ENCODE measurements around the gene CREB3L2.

CREB3L2 gene

GRCh38 chr7:138002096-138002827 lies 376 bp upstream of the CREB3L2 start (continued):
- no peak for TF ChIP-seq TRIM28 (IDR thresholded peaks at IDR 0.05; ENCODE audit: borderline replicate concordance, low read length)
- no peak for TF ChIP-seq REST (tag by site-specific recombination; IDR thresholded peaks at IDR 0.05)
- peak; percentile 27 for TF ChIP-seq SETDB1 (IDR thresholded peaks at IDR 0.05; ENCODE audit: insufficient read length, low read length)
- peak; percentile 64; the same call in 1 of the 2 replicates for TF ChIP-seq EGR2 (tag by site-specific recombination; IDR thresholded peaks at IDR 0.05; ENCODE audit: low read depth)
- TF ChIP-seq IKZF3 (tag by site-specific recombination; IDR thresholded peaks at IDR 0.05): peak; percentile 89
- TF ChIP-seq ZNF518A (tag by site-specific recombination; conservative IDR thresholded peaks at IDR 0.05; ENCODE audit: low read depth): peak; percentile 23; the same call in 1 of the 2 replicates
- TF ChIP-seq, protein P1, sequence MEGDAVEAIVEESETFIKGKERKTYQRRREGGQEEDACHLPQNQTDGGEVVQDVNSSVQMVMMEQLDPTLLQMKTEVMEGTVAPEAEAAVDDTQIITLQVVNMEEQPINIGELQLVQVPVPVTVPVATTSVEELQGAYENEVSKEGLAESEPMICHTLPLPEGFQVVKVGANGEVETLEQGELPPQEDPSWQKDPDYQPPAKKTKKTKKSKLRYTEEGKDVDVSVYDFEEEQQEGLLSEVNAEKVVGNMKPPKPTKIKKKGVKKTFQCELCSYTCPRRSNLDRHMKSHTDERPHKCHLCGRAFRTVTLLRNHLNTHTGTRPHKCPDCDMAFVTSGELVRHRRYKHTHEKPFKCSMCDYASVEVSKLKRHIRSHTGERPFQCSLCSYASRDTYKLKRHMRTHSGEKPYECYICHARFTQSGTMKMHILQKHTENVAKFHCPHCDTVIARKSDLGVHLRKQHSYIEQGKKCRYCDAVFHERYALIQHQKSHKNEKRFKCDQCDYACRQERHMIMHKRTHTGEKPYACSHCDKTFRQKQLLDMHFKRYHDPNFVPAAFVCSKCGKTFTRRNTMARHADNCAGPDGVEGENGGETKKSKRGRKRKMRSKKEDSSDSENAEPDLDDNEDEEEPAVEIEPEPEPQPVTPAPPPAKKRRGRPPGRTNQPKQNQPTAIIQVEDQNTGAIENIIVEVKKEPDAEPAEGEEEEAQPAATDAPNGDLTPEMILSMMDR (tag by site-specific recombination; IDR thresholded peaks at IDR 0.05): peak; percentile 88
- TF ChIP-seq ZNF18 (tag by site-specific recombination; IDR thresholded peaks at IDR 0.05): no peak
- peak; percentile 66; the same call in 1 of the 2 replicates for TF ChIP-seq ZNF660 (tag by site-specific recombination; IDR thresholded peaks at IDR 0.05)
- 0 out of 2 replicates have a peak, but pooled peaks have one; percentile 0 for TF ChIP-seq GLIS1 (tag by site-specific recombination; IDR thresholded peaks at IDR 0.05)
- TF ChIP-seq ZNF19 (tag by site-specific recombination; IDR thresholded peaks at IDR 0.05; ENCODE audit: low read depth): no peak
- TF ChIP-seq, protein P2, sequence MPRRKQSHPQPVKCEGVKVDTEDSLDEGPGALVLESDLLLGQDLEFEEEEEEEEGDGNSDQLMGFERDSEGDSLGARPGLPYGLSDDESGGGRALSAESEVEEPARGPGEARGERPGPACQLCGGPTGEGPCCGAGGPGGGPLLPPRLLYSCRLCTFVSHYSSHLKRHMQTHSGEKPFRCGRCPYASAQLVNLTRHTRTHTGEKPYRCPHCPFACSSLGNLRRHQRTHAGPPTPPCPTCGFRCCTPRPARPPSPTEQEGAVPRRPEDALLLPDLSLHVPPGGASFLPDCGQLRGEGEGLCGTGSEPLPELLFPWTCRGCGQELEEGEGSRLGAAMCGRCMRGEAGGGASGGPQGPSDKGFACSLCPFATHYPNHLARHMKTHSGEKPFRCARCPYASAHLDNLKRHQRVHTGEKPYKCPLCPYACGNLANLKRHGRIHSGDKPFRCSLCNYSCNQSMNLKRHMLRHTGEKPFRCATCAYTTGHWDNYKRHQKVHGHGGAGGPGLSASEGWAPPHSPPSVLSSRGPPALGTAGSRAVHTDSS (tag by site-specific recombination; IDR thresholded peaks at IDR 0.05): no peak
- TF ChIP-seq KLF8 (tag by site-specific recombination; IDR thresholded peaks at IDR 0.05): peak; percentile 60; the same call in 1 of the 2 replicates
- TF ChIP-seq, protein P3, sequence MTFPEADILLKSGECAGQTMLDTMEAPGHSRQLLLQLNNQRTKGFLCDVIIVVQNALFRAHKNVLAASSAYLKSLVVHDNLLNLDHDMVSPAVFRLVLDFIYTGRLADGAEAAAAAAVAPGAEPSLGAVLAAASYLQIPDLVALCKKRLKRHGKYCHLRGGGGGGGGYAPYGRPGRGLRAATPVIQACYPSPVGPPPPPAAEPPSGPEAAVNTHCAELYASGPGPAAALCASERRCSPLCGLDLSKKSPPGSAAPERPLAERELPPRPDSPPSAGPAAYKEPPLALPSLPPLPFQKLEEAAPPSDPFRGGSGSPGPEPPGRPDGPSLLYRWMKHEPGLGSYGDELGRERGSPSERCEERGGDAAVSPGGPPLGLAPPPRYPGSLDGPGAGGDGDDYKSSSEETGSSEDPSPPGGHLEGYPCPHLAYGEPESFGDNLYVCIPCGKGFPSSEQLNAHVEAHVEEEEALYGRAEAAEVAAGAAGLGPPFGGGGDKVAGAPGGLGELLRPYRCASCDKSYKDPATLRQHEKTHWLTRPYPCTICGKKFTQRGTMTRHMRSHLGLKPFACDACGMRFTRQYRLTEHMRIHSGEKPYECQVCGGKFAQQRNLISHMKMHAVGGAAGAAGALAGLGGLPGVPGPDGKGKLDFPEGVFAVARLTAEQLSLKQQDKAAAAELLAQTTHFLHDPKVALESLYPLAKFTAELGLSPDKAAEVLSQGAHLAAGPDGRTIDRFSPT (tag by site-specific recombination; IDR thresholded peaks at IDR 0.05): no peak
- peak; percentile 97 for TF ChIP-seq ZNF10 (tag by site-specific recombination; IDR thresholded peaks at IDR 0.05)
- TF ChIP-seq, protein P4, sequence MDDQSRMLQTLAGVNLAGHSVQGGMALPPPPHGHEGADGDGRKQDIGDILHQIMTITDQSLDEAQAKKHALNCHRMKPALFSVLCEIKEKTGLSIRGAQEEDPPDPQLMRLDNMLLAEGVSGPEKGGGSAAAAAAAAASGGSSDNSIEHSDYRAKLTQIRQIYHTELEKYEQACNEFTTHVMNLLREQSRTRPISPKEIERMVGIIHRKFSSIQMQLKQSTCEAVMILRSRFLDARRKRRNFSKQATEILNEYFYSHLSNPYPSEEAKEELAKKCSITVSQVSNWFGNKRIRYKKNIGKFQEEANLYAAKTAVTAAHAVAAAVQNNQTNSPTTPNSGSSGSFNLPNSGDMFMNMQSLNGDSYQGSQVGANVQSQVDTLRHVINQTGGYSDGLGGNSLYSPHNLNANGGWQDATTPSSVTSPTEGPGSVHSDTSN (CRISPR knock-in tag; IDR thresholded peaks at IDR 0.05): peak; percentile 85; the same call in 1 of the 2 replicates
- TF ChIP-seq ZNF629 (tag by site-specific recombination; IDR thresholded peaks at IDR 0.05): peak; percentile 99
- TF ChIP-seq, protein P5, sequence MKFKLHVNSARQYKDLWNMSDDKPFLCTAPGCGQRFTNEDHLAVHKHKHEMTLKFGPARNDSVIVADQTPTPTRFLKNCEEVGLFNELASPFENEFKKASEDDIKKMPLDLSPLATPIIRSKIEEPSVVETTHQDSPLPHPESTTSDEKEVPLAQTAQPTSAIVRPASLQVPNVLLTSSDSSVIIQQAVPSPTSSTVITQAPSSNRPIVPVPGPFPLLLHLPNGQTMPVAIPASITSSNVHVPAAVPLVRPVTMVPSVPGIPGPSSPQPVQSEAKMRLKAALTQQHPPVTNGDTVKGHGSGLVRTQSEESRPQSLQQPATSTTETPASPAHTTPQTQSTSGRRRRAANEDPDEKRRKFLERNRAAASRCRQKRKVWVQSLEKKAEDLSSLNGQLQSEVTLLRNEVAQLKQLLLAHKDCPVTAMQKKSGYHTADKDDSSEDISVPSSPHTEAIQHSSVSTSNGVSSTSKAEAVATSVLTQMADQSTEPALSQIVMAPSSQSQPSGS (tag by site-specific recombination; IDR thresholded peaks at IDR 0.05; ENCODE audit: low read depth): peak; percentile 99
- peak; percentile 92 for TF ChIP-seq KLF10 (tag by site-specific recombination; IDR thresholded peaks at IDR 0.05)
